ENCODE results near the gene DUSP22.
A peak's percentile ranks its signal among the peaks of the same experiment; 100 is the strongest.

Gene DUSP22

DNA sequence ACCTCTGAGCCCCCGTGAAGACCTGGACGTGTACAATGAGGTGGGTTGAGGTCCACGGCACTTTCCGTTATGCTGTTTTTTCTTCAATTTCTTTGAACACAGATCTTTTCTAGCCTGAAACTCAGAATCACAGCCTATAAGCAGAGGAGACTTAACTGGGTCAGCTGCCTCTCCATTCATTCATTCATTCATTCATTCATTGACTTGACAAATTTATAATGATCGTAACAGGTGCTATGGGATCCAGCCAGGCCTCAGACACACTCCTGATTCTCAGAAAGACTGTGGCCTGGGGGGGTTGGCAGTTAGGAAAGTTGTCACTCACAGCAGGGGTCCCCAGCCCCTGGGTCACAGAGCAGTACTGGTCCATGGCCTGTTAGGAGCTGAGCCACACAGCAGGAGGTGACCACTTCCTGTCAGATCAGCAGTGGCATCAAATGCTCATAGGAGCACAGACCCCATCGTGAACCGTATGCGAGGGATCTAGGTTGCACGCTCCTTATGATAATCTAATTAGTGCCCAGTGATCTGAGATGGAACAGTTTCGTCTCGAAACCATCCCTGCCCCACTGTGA is 60.7 kb downstream of the DUSP22 start:
- no peak for DNase-seq

DNA sequence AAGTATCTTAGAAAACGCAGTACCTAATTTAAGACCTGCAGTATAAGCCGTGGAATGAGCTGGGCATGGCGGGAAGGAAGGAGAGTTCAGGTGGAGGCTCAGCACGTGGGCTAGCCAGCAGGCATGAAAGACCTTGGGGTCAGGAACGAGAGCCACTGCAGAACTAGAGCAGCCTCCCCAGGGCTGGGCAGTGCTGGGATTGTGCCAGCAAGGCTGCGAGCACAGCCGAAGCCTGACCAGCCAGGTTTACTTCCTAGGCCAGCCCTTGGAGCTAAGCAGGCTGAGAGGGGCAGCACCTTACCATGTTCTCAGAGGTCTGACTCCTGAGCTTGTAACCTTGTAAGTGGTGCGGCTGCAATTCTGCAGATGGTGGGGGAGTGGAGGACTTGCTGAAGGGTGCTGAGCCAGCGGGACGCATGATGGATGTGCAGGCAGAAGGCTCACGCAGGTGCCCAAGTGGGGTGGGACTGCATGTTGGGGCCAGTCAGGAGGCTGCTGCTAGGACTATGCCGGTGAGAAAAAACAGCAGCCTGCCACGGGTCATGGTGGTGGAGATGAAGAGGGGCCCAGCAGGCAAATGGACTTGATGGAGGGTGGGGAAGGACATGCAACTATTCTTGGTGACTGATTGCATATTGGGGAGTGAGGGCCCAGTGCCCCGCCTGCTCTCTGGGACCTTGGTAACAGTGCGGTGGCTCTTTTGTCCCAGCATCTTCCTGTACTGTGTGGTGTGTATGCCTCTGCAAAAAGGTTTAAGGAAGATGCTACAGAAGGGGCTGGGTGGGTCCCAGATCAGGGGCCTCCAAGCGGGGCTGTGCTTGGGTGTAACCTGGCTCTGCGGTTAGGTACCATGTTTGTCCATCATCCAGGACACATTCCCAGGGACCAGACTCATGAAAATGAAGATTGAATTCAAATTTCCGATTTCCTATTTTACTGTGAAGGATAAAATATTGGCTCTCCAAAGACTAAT is 61.6 kb downstream of the DUSP22 start:
- no peak for DNase-seq

- no peak for DNase-seq
Measured at GRCh38 chr6:354631-355280, 62.5 kb downstream of the DUSP22 start.

DNA sequence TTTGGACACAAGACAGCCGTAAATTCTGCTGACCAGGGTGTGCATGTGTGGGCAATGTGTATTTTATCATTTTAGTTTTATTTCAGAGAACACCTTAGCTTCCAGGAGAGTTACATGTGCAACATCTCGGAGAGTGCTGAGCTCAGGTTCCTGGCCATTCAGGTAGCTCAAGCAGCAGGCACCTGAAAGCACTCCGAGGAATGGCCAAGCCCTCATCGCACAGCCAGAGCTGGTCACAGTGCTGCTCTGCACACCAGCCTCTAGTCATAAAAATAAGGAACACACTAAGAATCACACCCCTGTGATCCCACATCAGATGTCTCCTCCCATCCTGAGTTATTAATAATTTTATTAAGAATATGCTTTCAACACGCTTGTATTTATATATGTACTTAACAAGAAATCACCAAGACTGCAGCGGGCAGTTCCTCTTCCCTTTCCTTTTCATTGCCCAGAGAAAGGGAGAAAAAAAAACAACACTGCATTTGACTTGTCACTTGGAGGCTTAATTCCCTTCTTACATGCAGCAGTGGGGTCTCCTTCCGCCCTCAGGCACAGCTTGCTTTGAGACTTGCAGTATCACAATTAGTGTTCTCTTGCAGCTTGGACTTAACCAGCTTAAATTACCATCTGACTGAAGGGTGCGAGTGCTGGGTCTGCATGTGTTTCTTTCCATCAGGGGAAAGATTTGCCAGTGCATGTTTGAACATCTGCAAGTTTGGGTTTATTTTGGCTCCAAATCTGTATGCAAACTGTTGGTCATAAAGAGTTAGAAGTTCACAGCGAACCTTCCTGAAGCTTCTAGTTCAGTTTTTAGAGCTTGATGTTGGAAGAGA is 63.3 kb downstream of the DUSP22 start:
- peak; percentile 11 to 58 (median 42) for DNase-seq

DNA sequence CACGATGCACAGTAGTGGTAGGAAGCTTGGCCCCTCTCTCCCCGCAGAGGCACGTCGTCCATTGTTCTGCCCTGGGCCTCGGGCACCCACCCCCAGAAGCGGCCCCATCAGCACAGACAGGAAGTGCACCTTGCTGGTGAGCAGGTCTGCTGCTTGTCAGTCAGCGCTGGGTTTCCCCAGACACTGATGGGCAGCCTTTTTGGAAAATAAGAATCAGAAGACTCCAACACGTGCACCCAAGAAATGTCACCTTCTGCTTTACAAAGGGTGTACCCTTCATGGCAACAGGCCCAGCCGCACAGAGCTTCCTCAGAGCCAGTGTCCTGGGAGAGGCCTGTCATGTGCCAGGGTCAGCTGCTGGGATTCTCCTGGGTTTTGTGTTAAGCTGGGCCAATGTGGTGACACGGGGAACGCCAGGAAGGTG is 64.6 kb downstream of the DUSP22 start:
- no peak for DNase-seq

- no peak for DNase-seq
Measured at GRCh38 chr6:357261-357790, 65.0 kb downstream of the DUSP22 start.

DNA sequence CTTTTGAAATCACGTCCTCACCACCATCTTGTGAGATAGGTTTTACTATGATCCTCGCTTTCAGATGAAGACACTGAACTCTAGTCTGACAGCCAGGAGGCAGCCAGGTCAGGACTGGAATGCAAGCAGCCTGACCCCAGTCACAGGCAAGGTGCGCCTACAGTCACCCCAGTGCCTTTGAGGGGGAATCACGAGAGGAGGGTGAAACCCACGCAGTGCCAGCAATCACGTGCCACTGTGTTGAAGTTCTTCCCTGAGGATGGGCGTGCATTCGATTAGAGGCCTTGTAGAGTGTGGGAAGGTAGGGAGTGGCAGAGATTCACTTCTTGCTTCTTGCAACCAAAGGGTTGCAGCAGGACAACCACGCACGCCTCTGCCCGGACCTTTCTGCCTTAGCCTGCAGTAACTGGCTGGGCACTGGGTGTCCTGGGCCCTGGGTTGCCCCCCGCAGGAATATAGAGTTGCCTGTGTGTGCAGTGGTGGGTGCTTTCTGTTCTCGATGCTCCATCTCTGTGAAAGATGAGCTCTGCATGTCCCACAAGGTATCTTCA is 65.6 kb downstream of the DUSP22 start:
- peak in 2 of 4 experiments; percentile 22 to 30 for DNase-seq

DNA sequence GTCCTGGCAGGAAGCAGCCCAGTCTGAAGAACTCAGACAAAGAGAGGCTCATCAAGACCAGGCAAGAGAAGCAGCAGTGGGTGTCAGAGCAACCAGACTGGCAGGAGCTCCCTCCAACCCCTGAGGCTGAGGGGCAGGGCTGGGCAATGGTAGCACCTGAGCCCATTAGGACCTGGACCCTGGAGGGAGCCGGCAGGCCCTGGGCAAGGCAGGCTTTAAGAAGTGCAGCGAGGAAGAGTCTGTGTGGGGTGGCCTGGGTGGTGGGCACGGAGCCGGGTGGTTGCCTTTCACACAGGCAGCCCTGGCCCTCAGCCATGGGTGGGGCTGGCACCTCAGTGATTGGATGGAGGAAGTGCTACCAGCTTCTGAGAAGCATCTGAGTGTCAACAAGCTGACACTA is 66.1 kb downstream of the DUSP22 start:
- no peak for DNase-seq

- DNase-seq, result no peak
Measured at GRCh38 chr6:358847-359246, 66.6 kb downstream of the DUSP22 start.

DNA sequence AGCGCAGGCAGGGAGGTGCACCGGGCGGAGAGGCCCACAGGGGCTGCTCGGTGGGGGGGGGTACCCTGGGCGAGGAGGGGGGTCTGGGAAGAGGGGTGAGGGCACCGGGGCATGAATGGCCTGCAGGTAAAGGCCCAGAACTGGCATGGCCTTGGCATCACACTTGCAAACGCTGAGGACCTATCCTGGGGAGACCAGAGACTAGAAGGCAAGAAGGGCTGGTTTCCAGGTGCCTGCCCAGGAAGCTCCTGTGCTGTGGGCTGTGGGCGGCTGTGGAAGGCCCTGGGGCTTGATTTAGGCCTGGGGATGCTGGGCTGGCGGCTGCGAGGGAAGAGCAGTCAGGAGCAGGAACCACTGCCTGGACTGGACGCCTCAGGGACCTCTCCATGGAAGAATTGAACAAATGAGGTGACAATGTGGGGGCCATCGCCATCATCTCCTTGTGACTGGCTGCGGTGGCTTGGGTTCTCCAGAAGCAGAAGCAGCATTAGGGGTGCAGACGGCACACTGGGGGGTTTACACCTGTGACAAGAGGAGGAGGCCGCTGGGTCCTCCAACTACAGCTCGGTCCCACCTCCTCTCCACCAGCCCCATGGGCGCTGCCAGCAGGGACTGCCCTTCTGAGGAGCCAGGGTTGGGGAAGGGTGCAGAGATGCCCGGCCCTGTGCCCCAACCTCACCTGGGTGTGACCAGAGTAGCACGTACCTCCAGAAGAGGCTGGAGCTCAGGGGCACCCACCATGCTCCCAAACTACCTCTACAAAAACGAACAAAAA is 67.2 kb downstream of the DUSP22 start:
- DNase-seq, result no peak

GRCh38 chr6:360349-360748 is 68.1 kb downstream of the DUSP22 start:
- DNase-seq, result no peak

- DNase-seq, result no peak
Measured at GRCh38 chr6:360764-361373, 68.6 kb downstream of the DUSP22 start.

DNA sequence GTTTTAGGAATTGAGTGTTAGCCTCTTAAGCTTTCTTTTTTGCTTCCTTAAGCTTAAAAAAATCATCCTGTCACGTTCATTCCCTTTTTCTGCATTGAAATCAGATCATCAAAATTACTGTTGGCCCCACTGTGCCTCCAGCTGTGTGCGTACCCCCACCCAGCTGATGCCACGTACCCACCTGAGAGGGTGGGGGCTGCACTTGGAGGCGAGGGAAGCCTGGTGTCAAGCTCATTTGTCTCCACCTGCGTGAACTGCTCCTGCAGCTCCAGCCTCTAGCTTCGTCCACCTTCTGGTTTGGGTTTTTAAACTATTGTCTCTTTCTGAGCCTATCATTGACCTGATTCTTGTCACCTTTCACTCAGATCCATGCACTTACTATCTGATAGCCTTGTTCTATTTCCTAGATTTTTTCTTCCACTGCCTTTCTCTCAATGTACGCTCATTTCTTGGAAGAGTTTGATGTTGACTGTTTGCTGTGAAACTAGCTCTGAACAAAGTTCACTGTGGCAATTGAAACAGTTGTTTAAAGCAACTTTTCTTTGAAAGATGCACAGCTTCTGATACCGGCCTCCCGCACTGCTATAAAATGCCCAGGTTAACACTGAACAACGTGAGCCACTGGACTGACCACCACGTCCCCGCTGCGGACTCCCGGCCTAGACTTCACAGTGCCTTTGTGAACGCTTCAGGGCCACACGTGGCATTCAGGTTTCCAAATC is 69.3 kb downstream of the DUSP22 start:
- no peak for DNase-seq

GRCh38 chr6:362231-362923 is 70.1 kb downstream of the DUSP22 start:
- DNase-seq, result no peak

DNA sequence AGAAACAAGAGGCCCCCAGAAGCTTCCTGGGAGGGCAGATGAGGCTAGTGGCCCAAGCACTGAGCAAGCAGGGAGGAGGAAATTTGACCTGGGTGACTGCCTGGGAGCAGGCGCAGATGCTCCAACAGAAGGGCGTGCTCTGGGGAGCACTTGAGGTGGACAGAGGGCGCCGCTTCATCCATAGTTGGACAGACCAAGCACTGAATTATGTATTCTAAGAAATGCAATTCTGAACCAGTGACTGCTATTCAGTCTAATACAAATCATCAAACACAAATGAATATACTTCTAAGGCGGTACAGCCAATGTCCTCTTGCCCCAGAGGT is 70.6 kb downstream of the DUSP22 start:
- no peak for DNase-seq

DNA sequence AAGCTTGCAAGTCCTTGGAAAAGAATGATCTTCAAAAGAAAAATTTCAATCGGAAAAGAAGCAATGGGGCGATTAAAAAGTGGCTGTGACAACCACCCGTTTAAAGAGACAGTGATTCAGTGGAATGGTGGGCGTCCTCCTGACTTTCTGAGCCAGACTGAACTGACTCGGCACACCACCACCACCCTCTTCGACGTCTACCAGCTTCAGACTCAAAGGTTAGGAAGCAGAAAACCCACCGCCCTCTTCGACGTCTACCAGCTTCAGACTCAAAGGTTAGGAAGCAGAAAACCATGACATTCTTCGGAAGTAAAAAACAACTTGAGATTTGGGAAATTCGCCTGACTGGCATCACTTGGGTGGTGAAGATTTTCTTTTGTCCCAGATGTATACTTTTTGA is 71.0 kb downstream of the DUSP22 start:
- DNase-seq, result no peak

DNA sequence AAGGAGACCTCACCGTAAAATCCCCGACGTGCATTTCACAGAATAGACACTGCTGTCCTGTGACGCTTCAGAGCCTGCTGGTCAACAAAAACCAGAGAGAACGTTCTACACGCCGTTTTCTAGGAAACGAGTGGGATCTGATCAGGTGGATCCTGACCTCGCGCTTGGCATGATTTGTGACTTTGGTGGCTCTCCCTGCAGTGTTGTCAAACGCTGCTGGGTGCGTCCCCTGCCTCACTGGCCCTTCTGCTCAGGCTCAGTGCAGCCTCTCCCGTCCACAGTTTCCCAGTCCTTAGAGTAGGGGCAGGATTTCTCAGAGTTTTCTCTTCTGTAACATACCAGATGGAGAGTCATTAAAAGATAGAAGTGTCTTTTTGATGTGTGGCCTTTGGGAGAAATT is 71.6 kb downstream of the DUSP22 start:
- DNase-seq, result no peak

DNA sequence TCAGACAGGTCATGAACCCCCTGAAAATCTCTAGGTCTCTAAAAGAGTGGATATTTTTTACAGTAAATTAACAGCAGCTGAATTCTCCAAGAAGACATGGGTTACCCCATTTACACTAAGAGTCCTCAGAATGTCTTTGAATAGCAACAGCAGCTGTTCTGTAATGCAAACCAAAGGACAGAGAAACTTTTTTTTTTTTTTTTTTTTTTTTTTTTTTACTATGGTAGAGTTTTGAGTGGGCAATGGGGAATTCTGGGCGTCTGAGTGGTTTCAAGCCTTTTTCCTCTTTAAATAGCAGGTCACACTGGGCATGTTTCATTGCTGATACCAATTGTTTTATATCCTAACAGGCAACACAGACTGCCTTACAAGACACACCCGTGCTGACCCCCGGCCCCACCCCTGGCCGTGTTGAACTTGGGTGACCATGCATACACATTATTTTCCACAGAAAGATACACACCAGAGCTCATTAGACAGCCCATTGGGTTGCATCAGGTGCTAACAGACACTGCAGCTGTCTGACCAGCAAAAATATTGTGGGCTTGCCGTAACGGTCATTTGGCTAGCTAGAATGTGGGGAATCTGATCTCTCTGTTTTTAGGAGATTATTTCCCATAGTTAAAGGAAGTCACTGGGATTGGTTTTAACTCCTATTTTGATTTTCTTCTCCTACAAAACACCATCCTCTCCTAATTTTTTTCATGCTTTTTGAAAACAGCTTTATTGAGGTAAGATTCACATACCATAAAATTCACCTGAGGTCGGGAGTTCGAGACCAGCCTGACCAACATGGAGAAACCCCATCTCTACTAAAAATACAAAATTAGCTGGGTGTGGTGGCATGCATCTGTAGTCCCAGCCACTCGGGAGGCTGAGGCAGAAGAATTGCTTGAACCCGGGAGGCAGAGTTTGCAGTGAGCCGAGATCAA is 72.6 kb downstream of the DUSP22 start:
- no peak for DNase-seq
